Type B pancreatic cell (in vitro differentiated cells): Measurements from ENCODE around the gene TREML4. TPM values are rescaled to one million over a fixed set of nuclear protein-coding genes. Genes with fewer than 3 reads are reported as not detected.

Source experiments
- DNase-seq: peaks from one replicate; pipeline ENCODE4 v3.0.0; 2021; ENCODE audit warnings: mixed read lengths; ENCODE audit not compliant: unreplicated experiment; ENCODE audit errors: extremely low spot score
- H3K27ac Mint-ChIP-seq: 2 replicates; pipeline ENCODE4 v1.8.0; 2021; ENCODE audit warnings: mild to moderate bottlenecking, mixed read lengths
- H3K27me3 Mint-ChIP-seq: 2 replicates; pipeline ENCODE4 v1.8.0; 2021; ENCODE audit warnings: mixed read lengths
- H3K36me3 Mint-ChIP-seq: 2 replicates; pipeline ENCODE4 v1.8.0; 2021; ENCODE audit warnings: mixed read lengths
- H3K4me1 Mint-ChIP-seq: one replicate; pipeline ENCODE4 v1.8.0; 2021; ENCODE audit warnings: mixed read lengths; ENCODE audit not compliant: unreplicated experiment
- H3K4me3 Mint-ChIP-seq: 2 replicates; pipeline ENCODE4 v1.8.0; 2021; ENCODE audit warnings: mild to moderate bottlenecking, mixed read lengths
- H3K9me3 Mint-ChIP-seq: 2 replicates; pipeline ENCODE4 v1.8.0; 2021; ENCODE audit warnings: mixed read lengths
- total RNA-seq: library from RNA; stranded (reverse); gene quantifications from 2 replicates; pipeline ENCODE4 v1.2.1, GENCODE V29; 2021; ENCODE audit warnings: low replicate concordance
- TF ChIP-seq, protein P1 (sequence below): fragments of 200-600 bp; sonication (generic); conservative IDR thresholded peaks from 2 replicates; pipeline ENCODE4 v1.5.0; 2021; ENCODE audit warnings: antibody characterized with exemption, mild to moderate bottlenecking

The TREML4 gene
- total RNA-seq, 1 donor from 2014 or later = not detected

DNA sequence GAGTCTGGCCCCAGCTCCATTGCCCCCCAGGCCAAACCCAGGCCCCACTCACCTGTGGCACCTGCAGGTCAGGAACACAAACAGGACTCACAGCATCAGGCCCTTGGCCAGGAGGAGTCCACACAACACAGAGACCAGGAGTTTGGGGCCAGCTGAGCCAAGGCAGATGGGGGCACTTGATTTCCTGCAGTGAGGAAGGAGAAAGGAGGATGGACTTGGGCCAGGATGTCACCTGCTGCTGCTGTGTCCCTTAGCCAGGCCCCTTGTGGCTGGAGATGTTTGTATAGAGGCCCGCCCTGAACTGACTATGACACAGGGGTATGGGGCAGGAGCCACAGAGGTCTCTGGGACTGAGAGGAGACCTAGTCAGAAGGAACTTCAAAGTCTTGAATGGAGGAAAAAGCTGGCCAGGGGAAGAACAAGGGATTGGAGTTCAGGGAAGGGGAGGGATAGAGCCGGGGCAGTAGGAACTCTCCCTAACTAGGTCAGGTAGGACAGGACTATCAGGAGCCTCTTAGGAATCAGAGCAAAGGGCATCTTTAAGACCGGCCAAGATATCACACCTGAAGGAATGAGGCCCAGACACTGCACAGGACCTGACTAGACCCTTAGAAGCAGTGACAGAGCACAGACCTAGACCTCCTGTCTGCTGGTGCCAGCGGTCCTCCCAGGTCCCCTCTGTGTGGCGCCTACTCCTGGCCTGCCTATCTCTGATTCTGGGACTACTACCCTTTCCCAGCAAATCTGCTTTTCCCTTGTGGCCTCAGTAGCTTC, 18.4 kb upstream of the TREML4 start:
- no peak for DNase-seq
- no peak overlapping the region for H3K27ac Mint-ChIP-seq
- peaks cover 4% of the 10 kb centered on the region for H3K9me3 Mint-ChIP-seq
- no peak overlapping the region for H3K4me3 Mint-ChIP-seq
- H3K27me3 Mint-ChIP-seq = peaks cover 40% of the 10 kb centered on the region
- H3K4me1 Mint-ChIP-seq = no peaks in the 10 kb centered on the region
- H3K36me3 Mint-ChIP-seq = no peaks in the 10 kb centered on the region
- TF ChIP-seq, protein P1, sequence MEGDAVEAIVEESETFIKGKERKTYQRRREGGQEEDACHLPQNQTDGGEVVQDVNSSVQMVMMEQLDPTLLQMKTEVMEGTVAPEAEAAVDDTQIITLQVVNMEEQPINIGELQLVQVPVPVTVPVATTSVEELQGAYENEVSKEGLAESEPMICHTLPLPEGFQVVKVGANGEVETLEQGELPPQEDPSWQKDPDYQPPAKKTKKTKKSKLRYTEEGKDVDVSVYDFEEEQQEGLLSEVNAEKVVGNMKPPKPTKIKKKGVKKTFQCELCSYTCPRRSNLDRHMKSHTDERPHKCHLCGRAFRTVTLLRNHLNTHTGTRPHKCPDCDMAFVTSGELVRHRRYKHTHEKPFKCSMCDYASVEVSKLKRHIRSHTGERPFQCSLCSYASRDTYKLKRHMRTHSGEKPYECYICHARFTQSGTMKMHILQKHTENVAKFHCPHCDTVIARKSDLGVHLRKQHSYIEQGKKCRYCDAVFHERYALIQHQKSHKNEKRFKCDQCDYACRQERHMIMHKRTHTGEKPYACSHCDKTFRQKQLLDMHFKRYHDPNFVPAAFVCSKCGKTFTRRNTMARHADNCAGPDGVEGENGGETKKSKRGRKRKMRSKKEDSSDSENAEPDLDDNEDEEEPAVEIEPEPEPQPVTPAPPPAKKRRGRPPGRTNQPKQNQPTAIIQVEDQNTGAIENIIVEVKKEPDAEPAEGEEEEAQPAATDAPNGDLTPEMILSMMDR = no peak

DNA sequence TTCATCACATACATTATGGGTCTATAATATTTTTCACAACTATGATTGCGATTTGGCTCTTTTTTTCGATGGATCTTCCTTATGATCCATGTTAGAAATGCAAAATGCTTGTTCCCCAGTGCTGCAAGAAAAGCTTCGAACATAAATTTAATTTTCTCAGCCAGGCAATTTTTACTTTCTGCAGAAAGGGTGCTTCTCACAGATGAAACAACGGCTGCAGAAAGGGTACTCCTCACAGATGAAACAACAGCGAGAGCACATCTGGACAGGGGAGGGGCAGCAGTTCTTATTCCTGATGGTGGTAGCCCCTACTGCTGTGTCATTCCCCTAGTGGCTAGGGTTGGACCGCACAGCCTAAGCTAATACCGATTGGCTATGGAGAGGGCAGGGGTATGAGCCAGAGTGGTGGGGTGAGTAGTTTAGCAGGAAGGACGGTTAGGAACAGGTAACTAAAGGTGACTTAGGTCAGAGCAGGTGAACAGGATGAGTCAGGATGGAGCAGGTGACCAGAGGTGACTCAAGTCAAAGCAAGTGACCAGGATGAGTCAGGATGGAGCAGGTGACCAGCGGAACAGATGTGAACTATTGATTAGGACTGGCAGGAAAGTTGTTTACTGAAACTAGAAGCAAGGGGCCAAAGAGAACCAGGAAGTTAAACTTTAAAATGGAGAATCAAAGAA, 13.4 kb upstream of the TREML4 start:
- Mint-ChIP-seq H3K27me3 (peaks cover 51% of the 10 kb centered on the region), H3K9me3 (peaks cover 4% of the 10 kb centered on the region), H3K4me3 (no peak overlapping the region), H3K27ac (no peak overlapping the region), H3K36me3 (no peaks in the 10 kb centered on the region), H3K4me1 (no peaks in the 10 kb centered on the region)
- TF ChIP-seq, protein P1 = no peak
- DNase-seq = no peak

DNA sequence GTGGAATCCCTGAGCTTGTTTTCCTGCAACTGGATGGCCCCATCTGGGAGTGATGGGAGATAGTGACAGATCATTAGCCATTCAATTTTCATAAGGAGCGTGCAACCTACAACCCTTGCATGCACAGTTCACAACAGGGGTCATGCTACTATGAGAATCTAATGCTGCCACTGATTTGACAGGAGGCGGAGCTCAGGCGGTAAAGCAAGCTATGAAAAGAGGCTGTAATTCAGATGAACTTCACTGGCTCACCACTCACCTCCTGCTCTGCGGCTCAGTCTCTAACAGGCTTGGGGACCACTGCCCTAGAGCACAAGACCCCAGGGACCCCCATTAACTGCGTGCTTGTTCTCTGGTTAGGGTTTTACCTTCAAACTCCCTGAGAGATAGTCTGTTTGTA, 12.4 kb upstream of the TREML4 start:
- Mint-ChIP-seq H3K9me3 (peaks cover 4% of the 10 kb centered on the region), H3K27me3 (peaks cover 45% of the 10 kb centered on the region), H3K36me3 (no peaks in the 10 kb centered on the region), H3K4me3 (no peak overlapping the region), H3K4me1 (no peaks in the 10 kb centered on the region), H3K27ac (no peak overlapping the region)
- TF ChIP-seq, protein P1 = no peak
- DNase-seq = no peak

DNA sequence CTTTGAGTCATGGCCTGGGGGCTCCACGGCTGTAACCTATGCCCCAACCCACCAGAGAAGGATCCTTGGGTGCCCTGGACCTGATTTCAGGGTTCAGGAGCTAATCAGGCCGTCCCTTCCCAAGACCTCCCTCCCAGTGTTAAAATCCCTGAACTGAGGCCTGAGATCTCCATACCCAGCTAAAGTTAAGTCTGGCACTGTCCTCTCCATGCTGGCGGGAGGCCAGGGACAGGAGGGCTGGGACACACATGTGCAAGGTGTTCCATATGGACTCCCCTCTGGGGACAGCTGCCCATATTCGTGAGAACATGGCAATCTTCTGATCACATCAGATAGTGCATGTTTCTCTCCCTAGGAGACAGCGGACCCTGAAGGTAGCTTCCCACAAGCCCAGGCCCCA, 11.5 kb upstream of the TREML4 start:
- H3K9me3 Mint-ChIP-seq = peaks cover 4% of the 10 kb centered on the region

DNA sequence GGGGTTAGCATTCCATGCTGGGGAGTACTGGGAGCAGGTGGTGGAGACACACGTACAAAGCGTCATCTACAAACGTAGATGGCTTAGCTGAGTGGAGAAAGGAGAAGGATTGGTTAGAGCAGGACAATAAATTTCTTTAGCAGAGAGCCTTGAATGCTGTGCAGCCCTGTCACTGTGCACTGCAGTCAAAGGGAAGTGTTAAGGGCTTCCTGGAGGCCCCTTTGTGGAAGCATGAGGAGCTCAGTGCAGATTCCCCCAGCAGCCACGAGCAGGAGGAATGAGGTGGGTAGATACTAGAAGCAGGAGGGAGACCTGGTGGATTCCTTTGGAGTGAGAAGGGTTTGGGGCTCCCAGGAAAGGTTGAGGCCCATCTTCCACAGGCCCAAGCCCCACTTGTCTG, 6.1 kb upstream of the TREML4 start:
- Mint-ChIP-seq H3K4me1 (no peaks in the 10 kb centered on the region), H3K27me3 (peaks cover 54% of the 10 kb centered on the region), H3K9me3 (no peaks in the 10 kb centered on the region), H3K36me3 (no peaks in the 10 kb centered on the region), H3K27ac (no peak overlapping the region), H3K4me3 (no peak overlapping the region)
- DNase-seq = no peak
- TF ChIP-seq, protein P1 = no peak

More for the DNA sequence above, 11.5 kb upstream of the TREML4 start:
- Mint-ChIP-seq H3K27me3 (peaks cover 42% of the 10 kb centered on the region), H3K36me3 (no peaks in the 10 kb centered on the region), H3K27ac (no peak overlapping the region), H3K4me3 (no peak overlapping the region), H3K4me1 (no peaks in the 10 kb centered on the region)
- no peak for DNase-seq
- TF ChIP-seq, protein P1 = no peak
